Measurements from ENCODE around the gene CEBPE. TPM values are rescaled to one million over a fixed set of nuclear protein-coding genes. Genes with fewer than 3 reads are reported as not detected.
"Not testable (repeated sequence)": the region's sequence is repeated elsewhere in the genome, so short reads cannot be mapped to it uniquely, and the experiment has no call there.

The CEBPE gene
- total RNA-seq, 2 donors from 2014 or later = not detected

DNA sequence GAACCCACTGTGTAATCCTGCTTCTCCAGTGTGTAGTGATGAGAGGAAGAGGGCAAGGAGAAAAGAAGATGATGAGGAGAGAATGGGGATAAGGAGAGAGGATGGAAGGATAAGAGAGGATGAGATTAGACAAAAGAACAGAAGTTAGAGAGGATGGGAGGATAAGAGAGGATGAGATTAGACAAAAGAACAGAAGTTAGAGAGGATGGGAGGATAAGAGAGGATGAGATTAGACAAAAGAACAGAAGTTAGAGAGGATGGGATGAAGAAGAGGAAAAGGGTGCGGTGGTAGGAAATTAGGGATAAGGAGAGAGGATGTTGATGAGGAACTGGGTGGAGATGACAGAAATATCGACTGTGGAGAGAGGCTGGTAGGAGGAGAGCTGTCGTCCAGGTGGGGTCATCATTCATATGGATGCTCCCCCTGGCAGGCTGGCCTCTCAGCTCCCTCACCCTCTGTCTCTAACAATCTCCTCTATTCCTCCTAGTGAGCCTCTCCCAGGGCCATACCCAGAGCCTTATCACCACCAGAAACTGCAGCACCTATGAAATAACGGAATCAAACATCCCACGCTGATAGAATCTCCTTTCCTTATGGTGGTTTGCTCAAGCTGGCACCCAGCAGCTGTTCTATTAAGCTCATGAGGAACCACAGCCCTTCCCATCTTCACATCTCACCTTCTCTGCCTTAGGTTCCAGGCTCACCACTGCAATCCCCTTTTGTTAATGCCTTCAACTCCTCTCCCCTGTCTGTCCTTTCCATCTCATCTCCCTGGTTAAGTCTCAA, 8.3 kb downstream of the CEBPE start:
- Histone ChIP-seq H3K4me3 (no peak overlapping the region), H3K36me3 (no peaks in the 10 kb centered on the region), H3K27me3 (replicated peaks; ENCODE audit: insufficient read depth) (no peaks in the 10 kb centered on the region), H3K9me3 (no peaks in the 10 kb centered on the region), H3K27ac (no peak overlapping the region), H3K4me1 (ENCODE audit: control insufficient read depth in 1 of 2, low read depth in 2 of 2) (no peaks in the 10 kb centered on the region)
- TF ChIP-seq, protein P1, sequence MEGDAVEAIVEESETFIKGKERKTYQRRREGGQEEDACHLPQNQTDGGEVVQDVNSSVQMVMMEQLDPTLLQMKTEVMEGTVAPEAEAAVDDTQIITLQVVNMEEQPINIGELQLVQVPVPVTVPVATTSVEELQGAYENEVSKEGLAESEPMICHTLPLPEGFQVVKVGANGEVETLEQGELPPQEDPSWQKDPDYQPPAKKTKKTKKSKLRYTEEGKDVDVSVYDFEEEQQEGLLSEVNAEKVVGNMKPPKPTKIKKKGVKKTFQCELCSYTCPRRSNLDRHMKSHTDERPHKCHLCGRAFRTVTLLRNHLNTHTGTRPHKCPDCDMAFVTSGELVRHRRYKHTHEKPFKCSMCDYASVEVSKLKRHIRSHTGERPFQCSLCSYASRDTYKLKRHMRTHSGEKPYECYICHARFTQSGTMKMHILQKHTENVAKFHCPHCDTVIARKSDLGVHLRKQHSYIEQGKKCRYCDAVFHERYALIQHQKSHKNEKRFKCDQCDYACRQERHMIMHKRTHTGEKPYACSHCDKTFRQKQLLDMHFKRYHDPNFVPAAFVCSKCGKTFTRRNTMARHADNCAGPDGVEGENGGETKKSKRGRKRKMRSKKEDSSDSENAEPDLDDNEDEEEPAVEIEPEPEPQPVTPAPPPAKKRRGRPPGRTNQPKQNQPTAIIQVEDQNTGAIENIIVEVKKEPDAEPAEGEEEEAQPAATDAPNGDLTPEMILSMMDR (IDR thresholded peaks at IDR 0.05) = no peak
- DNase-seq (ENCODE audit: low spot score) (no peak), ATAC-seq (ENCODE audit: insufficient number of reproducible peaks, low FRiP score, low read depth) (no peak)

DNA sequence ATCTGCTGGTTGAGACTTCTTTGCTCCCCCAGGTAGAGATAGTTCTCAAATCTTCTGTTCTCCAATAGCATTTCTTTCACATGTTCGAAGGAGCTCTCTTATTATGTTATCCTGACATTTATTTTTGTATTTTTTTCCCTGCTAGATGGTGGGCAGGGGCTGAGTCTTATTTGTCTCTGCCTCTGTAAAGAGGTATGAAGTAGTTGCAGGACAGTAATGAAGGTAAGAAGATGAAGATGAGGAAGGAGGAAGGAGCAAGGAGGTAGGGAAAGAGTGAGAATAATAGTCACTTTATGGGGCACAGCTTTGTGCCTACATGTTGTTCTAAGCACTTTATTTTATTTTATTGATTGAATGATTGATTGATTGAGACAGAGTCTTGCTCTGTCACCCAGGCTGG, 9.3 kb downstream of the CEBPE start:
- Histone ChIP-seq H3K27me3 (replicated peaks; ENCODE audit: insufficient read depth) (no peaks in the 10 kb centered on the region), H3K4me3 (no peak overlapping the region), H3K4me1 (ENCODE audit: control insufficient read depth in 1 of 2, low read depth in 2 of 2) (no peaks in the 10 kb centered on the region), H3K36me3 (no peaks in the 10 kb centered on the region), H3K27ac (no peak overlapping the region), H3K9me3 (no peaks in the 10 kb centered on the region)
- ATAC-seq (ENCODE audit: insufficient number of reproducible peaks, low FRiP score, low read depth) (no peak), DNase-seq (ENCODE audit: low spot score) (no peak)
- TF ChIP-seq, protein P1 (IDR thresholded peaks at IDR 0.05) = no peak

GRCh38 chr14:23108169-23108568, 10.9 kb downstream of the CEBPE start:
- H3K27ac ChIP-seq; H3K4me1 ChIP-seq (ENCODE audit: control insufficient read depth in 1 of 2, low read depth in 2 of 2); DNase-seq (ENCODE audit: low spot score); H3K36me3 ChIP-seq; H3K27me3 ChIP-seq (replicated peaks; ENCODE audit: insufficient read depth); ATAC-seq (ENCODE audit: insufficient number of reproducible peaks, low FRiP score, low read depth); H3K4me3 ChIP-seq; H3K9me3 ChIP-seq: not testable (repeated sequence)

GRCh38 chr14:23107620-23108019, 11.4 kb downstream of the CEBPE start:
- not testable (repeated sequence) for DNase-seq (ENCODE audit: low spot score); ATAC-seq (ENCODE audit: insufficient number of reproducible peaks, low FRiP score, low read depth); H3K4me1 ChIP-seq (ENCODE audit: control insufficient read depth in 1 of 2, low read depth in 2 of 2); H3K36me3 ChIP-seq; H3K9me3 ChIP-seq; H3K27ac ChIP-seq; H3K27me3 ChIP-seq (replicated peaks; ENCODE audit: insufficient read depth); H3K4me3 ChIP-seq

DNA sequence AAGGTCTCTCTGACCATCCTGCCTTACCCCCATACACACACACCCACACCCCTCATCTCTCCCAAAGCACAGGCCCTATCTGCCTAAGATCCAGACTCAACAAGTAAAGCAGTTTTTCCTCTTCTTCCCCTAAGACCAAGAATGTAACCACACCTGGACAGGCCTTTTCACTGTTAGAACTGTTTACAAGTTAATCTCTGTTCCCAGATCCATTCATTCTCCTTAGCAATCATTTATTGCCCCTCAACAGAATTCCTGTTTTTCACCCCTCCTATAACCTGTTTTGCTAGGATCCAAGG, 12.4 kb downstream of the CEBPE start:
- ATAC-seq (ENCODE audit: insufficient number of reproducible peaks, low FRiP score, low read depth) = no peak

DNA sequence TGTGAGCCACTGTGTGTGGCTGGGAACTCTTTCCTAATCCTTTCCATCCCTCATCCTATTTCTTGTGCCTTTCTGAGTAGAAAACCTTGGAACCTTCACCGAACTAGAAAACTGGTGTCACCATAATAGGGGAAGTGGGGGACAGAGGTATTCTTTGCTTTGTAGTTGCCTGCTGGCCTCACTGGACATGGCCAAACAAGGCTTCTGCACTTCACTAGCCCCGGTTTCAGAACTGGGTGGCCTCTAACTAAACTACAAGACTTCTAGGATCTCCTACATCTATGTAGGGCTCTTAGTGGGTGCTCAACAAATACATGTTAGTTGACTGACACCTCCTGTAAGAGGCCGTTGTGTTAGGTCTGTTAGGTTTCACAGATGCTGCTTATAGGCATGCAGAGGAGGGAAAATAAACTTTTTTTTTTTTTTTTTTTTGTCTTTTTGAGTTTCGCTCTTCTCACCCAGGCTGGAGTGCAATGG, 13.7 kb downstream of the CEBPE start:
- no peaks in the 10 kb centered on the region for H3K36me3 ChIP-seq

More for the DNA sequence above, 12.4 kb downstream of the CEBPE start:
- no peak for DNase-seq (ENCODE audit: low spot score)
- Histone ChIP-seq H3K27ac (no peak overlapping the region), H3K4me1 (ENCODE audit: control insufficient read depth in 1 of 2, low read depth in 2 of 2) (no peaks in the 10 kb centered on the region), H3K4me3 (no peak overlapping the region), H3K9me3 (no peaks in the 10 kb centered on the region), H3K36me3 (no peaks in the 10 kb centered on the region), H3K27me3 (replicated peaks; ENCODE audit: insufficient read depth) (no peaks in the 10 kb centered on the region)
- TF ChIP-seq, protein P1 (IDR thresholded peaks at IDR 0.05) = no peak

More for the DNA sequence above, 13.7 kb downstream of the CEBPE start:
- no peaks in the 10 kb centered on the region for H3K9me3 ChIP-seq
- H3K4me3 ChIP-seq = no peak overlapping the region
- H3K27ac ChIP-seq = no peak overlapping the region
- H3K4me1 ChIP-seq (ENCODE audit: control insufficient read depth in 1 of 2, low read depth in 2 of 2) = no peaks in the 10 kb centered on the region
- ATAC-seq (ENCODE audit: insufficient number of reproducible peaks, low FRiP score, low read depth) (no peak), DNase-seq (ENCODE audit: low spot score) (no peak)
- TF ChIP-seq, protein P1 (IDR thresholded peaks at IDR 0.05) = no peak
- no peaks in the 10 kb centered on the region for H3K27me3 ChIP-seq (replicated peaks; ENCODE audit: insufficient read depth)

Data from thoracic aorta (tissue), 2 donors.